H9 (cell line): Measurements from ENCODE around the gene UBE2Q2. TPM values are rescaled to one million over a fixed set of nuclear protein-coding genes. Genes with fewer than 3 reads are reported as not detected.

Source experiments
- DNase-seq: peaks from one replicate; pipeline ENCODE4 v3.0.0-alpha.2; 2017
- H2AFZ ChIP-seq: one replicate; pipeline ENCODE4 v1.6.1; 2013; ENCODE audit warnings: mild to moderate bottlenecking, low read length, control low read depth, moderate library complexity
- H2AK5ac ChIP-seq: 2 replicates; pipeline ENCODE4 v1.6.1; 2013; ENCODE audit warnings: low read length, control low read depth, mixed read lengths; ENCODE audit not compliant: insufficient read length
- H2BK120ac ChIP-seq: one replicate; pipeline ENCODE4 v1.6.1; 2013; ENCODE audit warnings: low read depth, mild to moderate bottlenecking, low read length, control low read depth, inconsistent platforms; ENCODE audit not compliant: poor library complexity, severe bottlenecking
- H2BK12ac ChIP-seq: 2 replicates; pipeline ENCODE4 v1.6.1; 2013; ENCODE audit warnings: low read length, control low read depth, mixed read lengths, low read depth; ENCODE audit not compliant: insufficient read length
- H2BK15ac ChIP-seq: 2 replicates; pipeline ENCODE4 v1.6.1; 2013; ENCODE audit warnings: low read depth, low read length, control low read depth
- H2BK20ac ChIP-seq: one replicate; pipeline ENCODE4 v1.6.1; 2013; ENCODE audit warnings: low read depth, mild to moderate bottlenecking, low read length, control low read depth, inconsistent platforms; ENCODE audit not compliant: poor library complexity, severe bottlenecking
- H2BK5ac ChIP-seq: 2 replicates; pipeline ENCODE4 v1.6.1; 2013; ENCODE audit warnings: low read length, control low read depth, mixed read lengths; ENCODE audit not compliant: insufficient read length
- H3K14ac ChIP-seq: 2 replicates; pipeline ENCODE4 v1.6.1; 2013; ENCODE audit warnings: low read length, control low read depth; ENCODE audit not compliant: insufficient read depth
- H3K18ac ChIP-seq: 2 replicates; pipeline ENCODE4 v1.6.1; 2013; ENCODE audit warnings: low read depth, mild to moderate bottlenecking, mixed read lengths, low read length, control low read depth; ENCODE audit not compliant: insufficient read length
- H3K23ac ChIP-seq: 2 replicates; pipeline ENCODE4 v1.6.1; 2013; ENCODE audit warnings: low read length, control low read depth, mixed read lengths, low read depth; ENCODE audit not compliant: insufficient read length
- H3K23me2 ChIP-seq: 2 replicates; pipeline ENCODE4 v1.6.1; 2013; ENCODE audit warnings: low read depth, mild to moderate bottlenecking, mixed read lengths, low read length, control low read depth; ENCODE audit not compliant: insufficient read length, poor library complexity, severe bottlenecking
- H3K27ac ChIP-seq: 2 replicates; pipeline ENCODE4 v1.5.1; 2013; ENCODE audit warnings: low read length, control low read depth, mixed read lengths, low read depth; ENCODE audit not compliant: insufficient read length
- H3K27me3 ChIP-seq: 2 replicates; pipeline ENCODE4 v1.6.1; 2013; ENCODE audit warnings: low read length, control low read depth, inconsistent platforms; ENCODE audit not compliant: insufficient read depth
- H3K4ac ChIP-seq: 2 replicates; pipeline ENCODE4 v1.6.1; 2013; ENCODE audit warnings: low read depth, mild to moderate bottlenecking, control low read depth, inconsistent platforms, low read length, moderate library complexity
- H3K4me1 ChIP-seq: 2 replicates; pipeline ENCODE4 v1.6.1; 2013; ENCODE audit warnings: low read length, control low read depth, inconsistent platforms; ENCODE audit not compliant: insufficient read depth
- H3K4me2 ChIP-seq: 2 replicates; pipeline ENCODE4 v1.6.1; 2013; ENCODE audit warnings: low read length, control low read depth, mixed read lengths; ENCODE audit not compliant: insufficient read length, insufficient read depth
- H3K56ac ChIP-seq: 2 replicates; pipeline ENCODE4 v1.6.1; 2013; ENCODE audit warnings: low read depth, mild to moderate bottlenecking, mixed read lengths, low read length, control low read depth; ENCODE audit not compliant: insufficient read length
- H3K79me1 ChIP-seq: 2 replicates; pipeline ENCODE4 v1.6.1; 2013; ENCODE audit warnings: low read depth, mild to moderate bottlenecking, moderate library complexity, low read length, control low read depth, inconsistent platforms; ENCODE audit not compliant: insufficient read depth, poor library complexity, severe bottlenecking
- H3K79me2 ChIP-seq: 2 replicates; pipeline ENCODE4 v1.6.1; 2013; ENCODE audit warnings: low read length, control low read depth, inconsistent platforms; ENCODE audit not compliant: insufficient read depth
- H3K9ac ChIP-seq: 2 replicates; pipeline ENCODE4 v1.6.1; 2013; ENCODE audit warnings: low read length, control low read depth, mixed read lengths; ENCODE audit not compliant: insufficient read length; ENCODE audit errors: extremely low read depth
- H3K9me3 ChIP-seq: one replicate; pipeline ENCODE4 v1.6.1; 2013; ENCODE audit warnings: low read depth, low read length, inconsistent platforms; ENCODE audit not compliant: control insufficient read depth
- H3T11ph ChIP-seq: one replicate; pipeline ENCODE4 v1.6.1; 2013; ENCODE audit warnings: mild to moderate bottlenecking, low read length, control low read depth, inconsistent platforms
- H4K20me1 ChIP-seq: one replicate; pipeline ENCODE4 v1.6.1; 2013; ENCODE audit not compliant: control insufficient read depth, insufficient read length, insufficient read depth
- H4K5ac ChIP-seq: 2 replicates; pipeline ENCODE4 v1.6.1; 2013; ENCODE audit warnings: low read depth, mild to moderate bottlenecking, mixed read lengths, low read length, control low read depth; ENCODE audit not compliant: insufficient read length
- H4K8ac ChIP-seq: replicated peaks from 2 replicates; pipeline ENCODE4 v1.6.1; 2013; ENCODE audit warnings: low read length, control low read depth, mixed read lengths, low read depth; ENCODE audit not compliant: insufficient read length
- H4K91ac ChIP-seq: 2 replicates; pipeline ENCODE4 v1.6.1; 2013; ENCODE audit warnings: low read depth, mild to moderate bottlenecking, moderate library complexity, mixed read lengths, low read length, control low read depth; ENCODE audit not compliant: insufficient read length
- H3K27ac Mint-ChIP-seq, 3 experiments: 2 replicates in 2 of 3; 3 replicates in 1 of 3; pipeline ENCODE4 v1.8.0; 2020 to 2021; ENCODE audit warnings: mixed read lengths in 3 of 3, mild to moderate bottlenecking in 1 of 3, moderate library complexity in 1 of 3
- H3K27me3 Mint-ChIP-seq: 2 replicates; pipeline ENCODE4 v1.8.0; 2021; ENCODE audit warnings: low read depth, mild to moderate bottlenecking, moderate library complexity, mixed read lengths
- H3K36me3 Mint-ChIP-seq, 3 experiments: 2 replicates in 2 of 3; 3 replicates in 1 of 3; pipeline ENCODE4 v1.8.0; 2020 to 2021; ENCODE audit warnings: low read depth in 3 of 3, mixed read lengths in 3 of 3; ENCODE audit not compliant: insufficient read depth in 1 of 3
- H3K4me1 Mint-ChIP-seq, 2 experiments: 2 replicates each; pipeline ENCODE4 v1.8.0; 2020; ENCODE audit warnings: mixed read lengths in 2 of 2
- H3K4me3 Mint-ChIP-seq, 2 experiments: 2 replicates in 1 of 2; 3 replicates in 1 of 2; pipeline ENCODE4 v1.8.0; 2020 to 2021; ENCODE audit warnings: mild to moderate bottlenecking in 2 of 2, mixed read lengths in 2 of 2, moderate library complexity in 1 of 2
- H3K9me3 Mint-ChIP-seq, 2 experiments: 2 replicates in 1 of 2; 3 replicates in 1 of 2; pipeline ENCODE4 v1.8.0; 2020; ENCODE audit warnings: mild to moderate bottlenecking in 2 of 2, mixed read lengths in 2 of 2, moderate library complexity in 1 of 2
- CTCF ChIP-seq: fragments of 200-600 bp; sonication (generic); conservative IDR thresholded peaks from 3 replicates; pipeline ENCODE4 v1.8.0; 2021; ENCODE audit warnings: antibody characterized with exemption, mild to moderate bottlenecking
- WGBS: extraction: QIAGEN DNeasy Blood & Tissue Kit; methylation state at CpG from one replicate; pipeline ENCODE4 v1.1.7; 2013; ENCODE audit warnings: missing lambda C conversion rate, low lambda C conversion rate, mixed read lengths; ENCODE audit not compliant: insufficient read length; ENCODE audit errors: extremely low coverage; 5-methylcytosine and 5-hydroxymethylcytosine counted together
- total RNA-seq: library from RNA; stranded (reverse); gene quantifications from 2 replicates; pipeline ENCODE4 v1.2.1, GENCODE V29; 2021

Gene UBE2Q2
- total RNA-seq, 1 experiment from 2014 or later: 29.6 TPM

- Histone ChIP-seq H4K8ac (no peak overlapping the region), H3K23ac (no peak overlapping the region), H4K20me1 (no peaks in the 10 kb centered on the region), H3K27me3 (no peaks in the 10 kb centered on the region; the same call in 1 of the 2 replicates), H2AK5ac (no peak overlapping the region), H3K4ac (no peak overlapping the region), H3T11ph (no peak overlapping the region), H3K14ac (no peak overlapping the region), H3K4me2 (no peak overlapping the region), H2BK5ac (no peak overlapping the region), H4K5ac (no peak overlapping the region), H4K91ac (no peak overlapping the region), H3K9ac (no peak overlapping the region), H3K23me2 (no peaks in the 10 kb centered on the region), H3K79me2 (no peaks in the 10 kb centered on the region), H2AFZ (no peak overlapping the region), H3K9me3 (no peaks in the 10 kb centered on the region), H2BK12ac (no peak overlapping the region), H2BK15ac (no peak overlapping the region), H3K79me1 (no peaks in the 10 kb centered on the region), H3K4me1 (peaks cover 9% of the 10 kb centered on the region; the same call in 1 of the 2 replicates), H3K56ac (no peak overlapping the region), H3K27ac (no peak overlapping the region), H2BK120ac (no peak overlapping the region), H3K18ac (no peak overlapping the region), H2BK20ac (no peak overlapping the region)
- WGBS: no CpG with 5 or more reads among the region's 2 CpGs
- peaks cover 15 to 22% of the 10 kb centered on the region in 2 experiments for H3K4me1 Mint-ChIP-seq
- DNase-seq: no peak
- no peak overlapping the region for H3K27ac Mint-ChIP-seq
- H3K36me3 Mint-ChIP-seq: no peaks in the 10 kb centered on the region
- no peak overlapping the region for H3K4me3 Mint-ChIP-seq
- no peaks in the 10 kb centered on the region for H3K9me3 Mint-ChIP-seq
- no peak for TF ChIP-seq CTCF
- H3K27me3 Mint-ChIP-seq: no peaks in the 10 kb centered on the region
These were observed 23.0 kb upstream of the UBE2Q2 start for GRCh38 chr15:75820206-75820605.
